HG02571 (cell line): ENCODE results near the gene DNAL1.
"Not testable (repeated sequence)": the region's sequence is repeated elsewhere in the genome, so short reads cannot be mapped to it uniquely, and the experiment has no call there.

Source experiments
- ATAC-seq: cut with Tn5 transposase; IDR thresholded peaks from one replicate; pipeline ENCODE4 v1.9.1; 2021; ENCODE audit warnings: mild to moderate bottlenecking, moderate library complexity; ENCODE audit not compliant: unreplicated experiment

DNAL1 gene

DNA sequence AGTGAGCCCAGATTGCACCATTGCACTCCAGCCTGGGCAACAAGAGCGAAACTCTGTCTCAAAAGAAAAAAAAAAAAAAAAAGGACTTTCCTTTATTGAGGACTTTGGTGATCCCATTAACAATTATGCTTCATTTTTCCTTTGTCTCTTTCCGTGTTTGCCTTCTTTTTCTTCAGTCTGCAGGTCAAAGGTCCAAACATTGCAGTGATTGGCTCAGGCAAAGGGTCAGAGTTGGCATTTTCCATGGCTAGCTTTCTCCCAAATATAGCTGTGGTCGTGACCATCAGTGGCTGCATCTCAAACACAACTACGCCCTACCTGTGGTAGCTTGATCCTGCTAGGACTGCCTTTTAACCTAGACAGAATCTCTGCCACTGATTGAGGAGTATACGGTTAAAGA lies 7.0 kb upstream of the DNAL1 start:
- no peak for ATAC-seq

DNA sequence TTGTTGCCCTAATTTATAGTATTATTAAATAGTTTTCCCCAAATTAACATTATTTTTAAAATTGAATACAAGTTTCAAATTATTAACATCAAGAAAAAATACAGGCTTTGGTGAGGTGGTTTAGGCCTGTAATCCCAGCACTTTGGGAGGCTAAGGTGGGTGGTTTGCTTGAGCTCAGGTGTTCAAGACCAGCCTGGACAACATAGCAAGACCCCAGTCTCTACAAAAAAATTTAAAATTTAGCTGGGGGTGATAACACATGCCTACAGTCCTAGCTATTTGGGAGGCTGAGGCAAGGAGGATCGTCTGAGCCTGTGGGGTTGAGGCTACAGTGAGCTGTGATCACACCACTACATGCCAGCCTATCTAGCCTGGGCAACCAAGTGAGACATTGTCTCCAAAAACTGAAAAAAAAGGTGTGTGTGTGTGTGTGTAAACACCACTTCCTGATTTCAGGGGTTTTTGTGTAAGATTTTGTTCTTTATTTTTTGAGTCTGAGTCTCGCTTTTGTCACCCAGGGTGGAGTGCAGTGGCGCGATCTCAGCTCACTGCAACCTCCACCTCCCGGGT lies 3.9 kb upstream of the DNAL1 start:
- ATAC-seq, result no peak

DNA sequence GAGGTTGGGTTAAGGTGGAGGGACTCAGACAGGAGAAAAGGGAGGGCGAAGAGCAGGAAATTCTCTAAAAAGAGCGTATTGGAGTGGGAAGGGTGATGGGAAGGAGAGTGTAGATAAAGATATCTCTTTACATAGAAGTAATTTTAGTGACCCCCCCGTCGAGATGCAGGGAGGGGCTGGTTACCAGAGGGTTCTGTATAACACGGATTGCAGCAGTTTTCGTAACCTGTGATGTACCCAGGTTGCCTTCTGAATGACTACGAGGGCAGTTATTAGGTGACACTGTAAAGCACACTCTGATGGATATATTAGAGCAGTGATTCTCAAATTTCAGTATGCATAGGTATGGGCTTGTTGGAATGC lies 443 bp downstream of the DNAL1 start:
- no peak for ATAC-seq

DNA sequence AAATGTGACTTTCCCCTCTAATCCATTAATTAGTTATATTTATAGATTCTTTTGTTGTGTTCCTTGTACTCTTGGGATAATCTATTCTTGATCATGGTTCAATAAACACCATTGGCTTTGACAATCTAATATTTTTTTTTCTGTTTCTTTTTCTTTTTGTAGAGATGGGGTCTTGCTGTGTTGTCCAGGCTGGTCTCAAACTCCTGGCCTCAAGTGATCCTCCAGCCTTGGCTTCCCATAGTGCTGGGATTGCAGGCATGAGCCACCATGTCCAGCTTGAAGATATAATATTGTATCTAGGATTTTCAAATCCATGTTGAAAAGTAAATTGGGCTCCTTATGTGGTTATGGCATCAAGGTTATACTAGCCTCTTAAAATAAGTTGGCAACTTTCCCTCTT lies 6.2 kb downstream of the DNAL1 start:
- no peak for ATAC-seq

DNA sequence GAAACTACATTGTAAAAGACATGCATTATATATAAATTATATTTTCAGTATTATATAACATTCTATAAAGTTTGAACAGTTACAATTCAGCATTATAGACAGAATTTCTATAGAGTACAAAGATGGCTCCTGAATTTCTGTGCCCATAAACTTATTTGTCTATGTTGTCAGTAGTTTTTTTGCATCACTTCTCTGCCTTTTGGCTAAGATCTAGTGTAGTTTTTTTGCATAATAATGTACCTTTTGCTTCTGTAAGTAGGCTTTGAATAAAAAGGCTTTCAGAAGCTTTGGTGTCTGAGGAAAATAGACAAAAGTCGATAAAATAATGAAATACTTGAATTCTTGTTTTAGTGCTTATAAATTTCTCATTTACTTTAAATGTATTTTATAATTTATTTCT lies 11.1 kb downstream of the DNAL1 start:
- ATAC-seq, result no peak

DNA sequence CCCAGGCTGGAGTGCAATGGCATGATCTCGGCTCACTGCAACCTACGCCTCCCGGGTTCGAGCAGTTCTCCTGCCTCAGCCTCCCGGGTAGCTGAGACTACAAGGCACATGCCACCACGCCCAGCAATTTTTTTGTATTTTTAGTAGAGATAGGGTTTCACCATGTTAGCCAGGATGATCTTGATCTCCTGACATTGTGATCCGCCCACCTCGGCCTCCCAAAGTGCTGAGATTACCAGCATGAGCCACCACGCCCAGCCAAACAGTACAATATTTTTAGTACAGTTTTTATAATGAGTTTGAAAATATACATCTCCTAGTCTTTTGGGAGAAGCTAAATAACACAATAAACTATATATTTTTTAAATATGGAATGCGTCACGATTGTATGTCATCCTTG lies 14.4 kb downstream of the DNAL1 start:
- ATAC-seq, result not testable (repeated sequence)

DNA sequence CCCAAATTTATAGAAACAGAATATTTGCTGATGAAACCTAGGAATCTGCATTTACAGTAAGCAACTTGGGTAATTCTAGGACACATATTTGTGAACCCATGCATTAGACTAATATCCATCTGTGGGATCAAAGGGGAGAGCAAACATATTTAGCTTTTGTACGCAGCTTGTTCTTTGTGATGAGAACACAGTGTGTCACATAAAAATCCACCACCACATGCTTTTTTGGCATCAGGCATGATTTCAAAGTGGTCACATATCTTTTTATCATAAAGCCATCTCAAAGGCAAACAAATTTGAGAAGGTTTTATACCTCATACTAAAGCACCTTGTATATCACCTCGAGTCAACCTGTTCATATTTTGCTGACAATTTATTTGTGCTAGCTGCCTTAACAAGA lies 15.7 kb downstream of the DNAL1 start:
- no peak for ATAC-seq

DNA sequence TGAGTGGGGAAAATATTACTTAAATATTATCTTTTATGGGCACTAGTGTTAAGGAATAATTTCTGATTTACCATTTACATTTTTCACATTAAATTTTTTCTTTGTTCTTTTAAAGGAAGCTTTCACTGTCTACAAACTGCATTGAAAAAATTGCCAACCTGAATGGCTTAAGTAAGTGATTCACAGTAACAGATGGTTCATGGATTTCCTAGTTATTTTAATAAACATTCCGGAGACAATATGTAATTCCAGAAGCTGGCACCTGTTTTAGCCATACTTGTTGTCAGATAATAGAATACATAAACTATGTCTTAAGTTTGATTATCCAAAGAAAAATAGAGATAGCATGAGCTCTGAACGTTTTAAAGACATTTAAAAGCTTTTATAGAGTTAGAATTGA lies 17.1 kb downstream of the DNAL1 start:
- no peak for ATAC-seq

DNA sequence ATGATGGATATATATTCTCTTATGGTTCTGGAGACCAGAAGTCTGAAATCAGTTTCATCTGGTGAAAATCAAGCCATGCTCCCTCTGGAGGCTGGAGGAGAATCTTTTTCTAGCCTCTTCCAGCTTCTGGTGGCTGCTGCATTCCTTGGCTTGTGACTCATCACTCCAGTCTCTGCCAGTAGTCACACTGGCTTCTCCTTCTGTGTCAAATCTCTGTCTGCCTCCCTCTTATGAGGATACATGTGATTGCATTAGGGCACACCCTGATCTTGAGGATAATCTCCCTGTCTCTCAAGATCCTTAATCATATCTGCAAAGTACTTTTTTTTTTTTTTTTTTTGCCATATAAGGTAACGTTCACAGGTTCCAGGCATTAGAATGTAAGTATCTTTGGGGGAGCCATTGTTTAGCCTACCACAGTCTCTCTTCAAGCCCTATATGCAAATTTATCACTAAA lies 17.7 kb downstream of the DNAL1 start:
- no peak for ATAC-seq

DNA sequence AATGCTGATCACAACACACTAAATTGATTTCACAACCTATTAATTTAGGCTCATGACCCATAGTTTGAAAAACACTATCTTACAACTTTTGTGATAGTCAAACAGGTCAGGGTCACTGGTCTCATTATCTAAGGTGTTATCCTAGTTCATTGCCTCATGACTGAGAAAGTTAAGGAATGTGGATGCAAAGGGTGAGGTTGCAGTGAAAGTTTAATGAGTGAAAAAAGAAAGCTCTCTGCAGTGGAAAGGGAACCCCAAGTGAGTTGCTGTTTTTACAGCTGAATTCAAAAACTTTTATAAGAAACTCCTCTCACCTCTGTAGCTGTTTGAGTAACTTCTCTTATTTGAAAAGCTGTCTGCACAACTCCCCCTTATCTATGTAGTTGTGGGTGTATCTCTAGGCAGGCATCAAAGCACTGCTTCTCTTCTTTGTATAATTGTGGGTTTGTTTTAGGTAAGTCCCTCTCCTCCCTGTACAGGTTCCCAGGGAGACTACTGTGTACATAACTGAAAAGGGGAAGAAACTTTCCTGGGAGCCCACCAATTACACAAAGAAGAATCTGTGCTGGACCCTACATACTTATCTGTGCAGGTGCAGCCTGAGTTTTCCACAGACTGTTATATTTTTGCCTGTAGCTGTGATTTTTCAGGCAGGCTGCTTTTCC lies 18.9 kb downstream of the DNAL1 start:
- ATAC-seq, result no peak

DNA sequence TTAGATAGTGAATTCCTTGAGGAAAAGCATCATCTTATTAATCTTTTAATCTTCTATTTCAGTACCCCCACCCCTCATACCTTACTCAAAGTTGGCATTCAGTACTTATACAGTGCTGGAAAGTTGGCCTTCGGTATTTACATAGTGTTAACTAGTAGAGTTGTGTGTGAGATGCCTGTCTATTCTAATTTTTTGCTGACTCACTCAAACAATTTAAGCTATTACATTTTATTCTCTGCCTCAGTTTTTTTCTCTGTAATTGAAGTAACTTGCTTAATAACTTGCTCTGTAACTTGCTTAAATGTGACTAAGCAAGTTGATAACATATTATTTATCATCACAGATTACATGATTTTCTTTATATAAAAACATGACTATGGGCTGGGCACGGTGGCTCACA lies 20.3 kb downstream of the DNAL1 start:
- ATAC-seq, result no peak

DNA sequence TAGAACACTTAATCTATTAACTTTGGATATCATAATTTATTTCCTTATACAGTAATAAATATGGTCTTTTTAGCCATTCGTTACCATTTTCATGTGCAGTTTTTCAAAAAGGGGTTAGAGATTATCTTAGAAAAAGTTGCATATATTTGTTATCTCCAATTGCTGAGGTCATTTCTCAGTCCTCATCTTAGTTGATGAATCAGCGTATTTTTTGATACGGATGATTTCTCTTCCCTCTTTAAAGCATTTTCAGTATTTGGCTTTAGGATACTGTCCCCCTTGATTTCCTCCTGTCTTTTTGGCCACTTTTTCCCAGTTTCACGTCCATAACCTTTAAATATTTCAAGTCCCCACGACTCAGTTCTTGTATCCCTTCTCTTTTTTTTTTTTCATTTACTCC lies 21.8 kb downstream of the DNAL1 start:
- no peak for ATAC-seq

DNA sequence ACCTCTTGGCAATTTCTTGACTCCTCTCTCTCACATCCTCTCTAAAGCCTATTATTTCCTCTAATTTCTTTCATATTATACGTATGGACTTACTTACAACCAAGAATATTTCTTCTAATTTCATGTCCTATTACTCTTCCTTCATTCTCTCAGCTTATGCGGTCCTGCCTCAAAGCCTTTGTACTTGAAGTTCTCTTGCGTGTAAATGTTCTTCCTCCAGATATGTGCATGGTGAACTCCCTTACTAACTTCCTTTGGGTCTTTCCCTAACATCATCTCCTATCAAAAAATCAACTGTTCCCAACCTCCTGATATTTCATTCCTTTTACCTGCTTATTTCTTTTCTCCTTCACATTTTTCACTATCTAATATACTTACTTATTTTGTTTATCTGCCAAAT lies 23.1 kb downstream of the DNAL1 start:
- ATAC-seq, result no peak

DNA sequence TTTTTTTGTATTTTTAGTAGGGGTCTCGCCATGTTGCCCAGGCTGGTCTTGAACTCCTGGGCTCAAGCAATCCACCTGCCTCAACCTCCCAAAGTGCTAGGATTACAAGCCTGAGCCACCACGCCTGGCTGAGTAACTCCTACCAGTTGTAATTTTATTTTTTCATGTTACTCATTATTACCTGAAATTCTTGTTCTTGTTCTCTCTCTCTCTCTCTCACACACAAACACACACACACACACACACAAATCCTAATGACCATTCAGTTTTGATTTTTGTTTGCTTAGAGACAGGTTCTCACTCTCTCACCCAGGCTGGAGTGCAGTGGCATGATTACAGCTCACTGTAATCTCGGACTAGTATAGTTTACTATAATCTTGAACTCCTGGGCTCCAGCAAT lies 30.2 kb downstream of the DNAL1 start:
- ATAC-seq, result no peak

DNA sequence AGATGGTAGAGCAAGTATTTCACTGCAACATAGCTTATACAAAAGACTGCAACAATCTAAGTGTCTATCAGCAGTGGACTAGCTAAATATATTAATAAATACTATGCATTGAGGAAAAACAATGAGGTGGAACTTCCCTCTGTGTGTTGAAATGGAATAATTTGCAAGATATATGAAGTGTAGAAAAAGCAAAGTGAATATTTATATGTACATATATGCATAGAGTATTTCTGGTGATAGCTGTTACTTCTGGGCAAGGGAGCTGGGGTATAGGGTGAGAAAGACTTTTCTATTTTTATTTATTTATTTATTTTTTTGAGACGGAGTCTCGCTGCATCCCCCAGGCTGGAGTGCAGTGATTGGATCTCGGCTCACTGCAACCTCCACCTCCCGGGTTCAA lies 33.9 kb downstream of the DNAL1 start:
- ATAC-seq, result no peak

DNA sequence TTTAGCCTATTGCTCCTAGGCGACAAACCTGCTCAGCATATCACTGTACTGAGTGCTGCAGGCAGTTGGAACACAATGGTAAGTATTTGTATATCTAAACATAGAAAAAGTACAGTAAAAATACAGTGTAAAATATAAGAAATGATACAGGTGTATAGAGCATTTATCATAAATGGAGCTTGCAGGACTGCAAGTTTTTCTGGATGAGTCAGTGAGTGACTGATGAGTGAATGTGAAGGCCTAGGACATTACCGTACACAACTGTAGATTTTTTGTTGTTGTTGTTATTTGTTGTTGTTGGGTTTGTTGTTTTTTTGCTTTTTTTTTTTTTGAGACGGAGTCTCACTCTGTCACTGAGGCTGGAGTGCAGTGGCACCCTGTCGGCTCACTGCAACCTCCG lies 36.0 kb downstream of the DNAL1 start:
- ATAC-seq, result no peak

DNA sequence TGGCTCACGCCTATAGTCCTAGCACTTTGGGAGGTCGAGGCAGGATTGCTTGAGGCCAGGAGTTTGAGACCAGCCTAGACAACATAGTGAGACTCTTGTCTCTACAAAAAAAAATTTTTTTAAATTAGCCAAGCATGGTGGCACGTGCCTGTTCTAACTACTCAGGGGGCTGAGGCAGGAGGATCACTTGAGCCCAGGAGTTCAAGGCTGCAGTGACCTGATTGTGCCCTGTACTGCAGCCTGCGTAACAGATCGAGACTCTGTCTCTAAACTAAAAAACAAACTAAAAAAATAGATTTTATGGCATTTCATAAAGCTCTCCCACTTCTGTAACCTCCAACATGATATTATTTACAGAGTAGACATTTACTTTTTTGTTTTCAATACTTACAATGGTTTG lies 39.8 kb downstream of the DNAL1 start:
- no peak for ATAC-seq

DNA sequence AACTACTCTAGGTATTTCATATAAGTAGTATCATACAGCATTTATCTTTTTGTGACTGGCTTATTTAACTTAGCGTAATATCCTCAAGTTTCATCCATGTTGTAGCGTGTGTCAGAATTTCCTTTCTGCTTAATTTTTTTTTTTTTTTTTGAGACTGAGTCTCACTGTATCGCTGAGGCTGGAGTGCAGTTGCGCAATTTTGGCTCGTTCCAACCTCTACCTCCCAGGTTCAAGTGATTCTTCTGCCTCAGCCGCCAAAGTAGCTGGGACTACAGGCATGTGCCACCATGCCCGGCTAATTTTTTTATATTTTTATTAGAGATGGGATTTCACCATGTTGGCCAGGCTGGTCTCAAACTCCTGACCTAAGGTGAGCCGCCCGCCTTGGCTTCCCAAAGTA lies 40.5 kb downstream of the DNAL1 start:
- ATAC-seq, result no peak

DNA sequence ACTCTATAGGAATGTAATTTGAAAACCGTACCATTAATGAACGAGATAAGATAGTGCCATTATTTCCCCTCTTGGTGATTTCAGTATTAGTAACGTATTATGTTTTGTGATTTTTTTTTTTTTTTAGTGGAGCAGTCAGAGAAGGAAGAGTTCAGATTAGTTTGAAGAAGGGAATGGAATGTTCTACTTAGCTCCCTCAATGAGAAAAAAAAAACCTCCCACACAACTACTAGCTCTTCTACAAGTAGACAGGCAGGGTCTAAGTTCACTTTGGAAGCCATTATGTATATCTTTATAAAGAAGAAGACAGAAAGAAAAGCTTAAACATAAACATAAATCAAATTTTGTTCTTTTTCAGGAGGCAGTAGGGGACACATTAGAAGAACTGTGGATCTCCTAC lies 42.1 kb downstream of the DNAL1 start:
- no peak for ATAC-seq

DNA sequence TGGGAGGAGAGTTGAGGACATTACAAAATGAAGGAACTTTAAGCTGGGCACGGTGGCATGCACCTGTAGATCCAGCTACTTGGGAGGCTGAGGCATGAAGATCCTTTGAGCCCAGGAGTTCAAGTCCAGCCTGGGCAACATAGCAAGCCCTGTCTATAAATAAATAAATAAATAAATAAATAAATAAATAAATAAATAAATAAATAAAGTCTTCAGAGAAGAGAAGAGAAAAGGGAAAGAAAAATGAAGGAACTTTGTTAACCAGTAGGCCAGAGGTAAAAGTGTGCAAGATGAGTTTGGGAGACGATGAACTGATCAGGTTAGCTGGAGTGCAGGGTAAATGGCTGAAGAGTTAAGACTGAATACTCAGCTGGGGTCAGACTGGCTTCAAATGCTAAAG lies 49.3 kb downstream of the DNAL1 start:
- ATAC-seq, result no peak

DNA sequence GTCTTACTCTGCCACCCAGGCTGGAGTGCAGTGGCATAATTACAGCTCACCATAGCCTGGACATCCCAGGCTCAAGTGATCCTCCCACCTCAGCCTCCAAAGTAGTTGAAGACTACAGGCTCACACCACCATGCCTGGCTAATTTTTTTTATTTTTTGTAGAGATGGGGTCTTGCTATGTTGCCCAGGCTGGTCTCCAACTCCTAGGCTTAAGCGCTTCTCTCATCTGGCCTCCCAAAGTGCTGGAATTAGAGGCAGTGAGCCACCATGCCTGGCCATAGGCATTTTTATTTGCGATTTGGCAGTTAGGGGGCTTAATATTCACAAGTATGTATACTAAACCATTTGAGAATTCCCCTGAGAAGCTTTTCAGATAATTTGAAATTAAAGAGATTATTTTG lies 50.3 kb downstream of the DNAL1 start:
- ATAC-seq, result no peak

DNA sequence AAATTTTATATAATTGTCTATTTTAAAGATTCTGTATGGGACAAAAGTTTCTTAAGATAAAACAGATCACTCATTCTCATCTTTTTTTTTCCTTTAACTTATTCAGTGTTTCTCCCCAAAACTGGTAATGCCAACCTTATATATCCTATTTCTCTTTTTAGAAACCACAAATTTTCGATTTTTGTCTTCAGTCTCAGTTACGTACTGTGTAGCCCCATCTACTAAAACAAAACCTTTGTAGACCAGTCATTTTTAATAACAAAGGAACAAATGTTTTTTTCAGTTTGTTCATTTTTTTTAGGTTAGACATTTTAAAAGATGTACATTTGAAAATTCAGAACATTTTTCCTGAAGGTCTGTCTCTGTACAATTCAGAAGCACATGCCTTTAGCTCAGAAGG lies 51.2 kb downstream of the DNAL1 start:
- peak; percentile 67 for ATAC-seq
